HG03135 (cell line): ENCODE data around the gene SYNGR3.

Experiments used
- ATAC-seq: cut with Tn5 transposase; IDR thresholded peaks from one replicate; pipeline ENCODE4 v1.9.1; 2021; ENCODE audit warnings: mild to moderate bottlenecking, moderate library complexity; ENCODE audit not compliant: unreplicated experiment

SYNGR3 gene

DNA sequence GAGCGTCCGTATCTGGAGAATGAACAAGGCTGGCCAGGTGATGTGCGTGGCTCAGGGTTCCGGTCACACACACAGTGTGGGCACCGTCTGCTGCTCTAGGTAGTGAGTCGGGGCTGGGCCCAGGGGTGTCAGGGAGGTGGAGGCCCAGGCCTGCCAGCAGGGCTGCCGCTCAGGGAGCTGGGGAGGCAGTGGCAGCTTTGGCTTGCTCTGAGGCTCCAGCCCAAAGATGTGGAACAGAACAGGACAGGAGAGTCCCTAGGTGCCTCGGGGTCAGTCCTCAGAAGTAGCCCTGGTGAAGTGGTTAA, 13.6 kb upstream of the SYNGR3 start:
- no peak for ATAC-seq

DNA sequence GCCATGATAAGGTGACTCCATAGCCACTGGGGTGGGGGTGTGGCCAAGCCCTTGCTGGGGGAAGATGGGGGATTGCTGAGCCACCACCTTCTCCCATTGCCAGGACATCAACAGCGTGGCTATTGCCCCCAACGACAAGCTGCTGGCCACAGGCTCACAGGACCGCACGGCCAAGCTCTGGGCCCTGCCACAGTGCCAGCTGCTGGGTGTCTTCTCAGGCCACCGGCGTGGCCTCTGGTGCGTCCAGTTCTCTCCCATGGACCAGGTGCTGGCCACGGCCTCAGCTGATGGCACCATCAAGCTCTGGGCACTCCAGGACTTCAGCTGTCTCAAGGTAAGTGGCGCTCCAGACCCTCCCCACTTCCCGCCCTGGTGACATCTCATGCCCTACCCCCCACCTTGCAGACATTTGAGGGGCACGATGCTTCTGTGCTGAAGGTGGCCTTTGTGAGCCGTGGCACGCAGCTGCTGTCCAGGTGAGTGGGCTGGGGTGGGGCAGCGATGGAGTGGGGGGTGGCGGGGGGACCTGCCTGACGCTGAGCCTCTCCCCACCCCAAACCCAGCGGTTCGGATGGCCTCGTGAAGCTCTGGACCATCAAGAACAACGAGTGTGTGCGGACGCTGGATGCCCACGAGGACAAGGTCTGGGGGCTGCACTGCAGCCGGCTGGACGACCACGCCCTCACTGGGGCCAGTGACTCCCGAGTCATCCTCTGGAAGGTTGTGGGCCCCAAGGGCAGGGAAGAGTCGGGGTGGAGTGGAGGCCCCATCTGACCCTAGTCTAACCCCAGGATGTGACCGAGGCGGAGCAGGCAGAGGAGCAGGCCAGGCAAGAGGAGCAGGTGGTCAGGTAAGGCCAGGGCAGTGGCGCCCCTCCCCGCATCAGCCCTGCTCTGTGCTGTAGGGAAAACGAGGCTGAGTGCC, 12.6 kb upstream of the SYNGR3 start:
- ATAC-seq, result no peak

- no peak for ATAC-seq
Observed at GRCh38 chr16:1977875-1978268, 11.9 kb upstream of the SYNGR3 start.

- ATAC-seq, result no peak
Observed at GRCh38 chr16:1978476-1979120, 11.2 kb upstream of the SYNGR3 start.

GRCh38 chr16:1979271-1980029, 10.3 kb upstream of the SYNGR3 start:
- no peak for ATAC-seq

- ATAC-seq, result no peak
Observed at GRCh38 chr16:1980030-1980769, 9.6 kb upstream of the SYNGR3 start.

- no peak for ATAC-seq
Observed at GRCh38 chr16:1980770-1981087, 9.0 kb upstream of the SYNGR3 start.

- ATAC-seq, result no peak
Observed at GRCh38 chr16:1981398-1981836, 8.4 kb upstream of the SYNGR3 start, which contains the start of gene NOXO1. Gene NOXO1 (minus strand): TSS chr16:1981469. CDS start chr16:1981179, 290 bp downstream.

GRCh38 chr16:1982013-1982433, 7.7 kb upstream of the SYNGR3 start:
- ATAC-seq, result no peak

GRCh38 chr16:1982991-1983543, 6.7 kb upstream of the SYNGR3 start:
- ATAC-seq, result no peak

- ATAC-seq, result peak; percentile 61
Observed at GRCh38 chr16:1983544-1984346, 6.0 kb upstream of the SYNGR3 start, which contains the start of gene GFER. Gene GFER (plus strand): TSS chr16:1984193. CDS start chr16:1984219, 26 bp downstream.

GRCh38 chr16:1984347-1985225, 5.2 kb upstream of the SYNGR3 start:
- peak; percentile 10 for ATAC-seq

DNA sequence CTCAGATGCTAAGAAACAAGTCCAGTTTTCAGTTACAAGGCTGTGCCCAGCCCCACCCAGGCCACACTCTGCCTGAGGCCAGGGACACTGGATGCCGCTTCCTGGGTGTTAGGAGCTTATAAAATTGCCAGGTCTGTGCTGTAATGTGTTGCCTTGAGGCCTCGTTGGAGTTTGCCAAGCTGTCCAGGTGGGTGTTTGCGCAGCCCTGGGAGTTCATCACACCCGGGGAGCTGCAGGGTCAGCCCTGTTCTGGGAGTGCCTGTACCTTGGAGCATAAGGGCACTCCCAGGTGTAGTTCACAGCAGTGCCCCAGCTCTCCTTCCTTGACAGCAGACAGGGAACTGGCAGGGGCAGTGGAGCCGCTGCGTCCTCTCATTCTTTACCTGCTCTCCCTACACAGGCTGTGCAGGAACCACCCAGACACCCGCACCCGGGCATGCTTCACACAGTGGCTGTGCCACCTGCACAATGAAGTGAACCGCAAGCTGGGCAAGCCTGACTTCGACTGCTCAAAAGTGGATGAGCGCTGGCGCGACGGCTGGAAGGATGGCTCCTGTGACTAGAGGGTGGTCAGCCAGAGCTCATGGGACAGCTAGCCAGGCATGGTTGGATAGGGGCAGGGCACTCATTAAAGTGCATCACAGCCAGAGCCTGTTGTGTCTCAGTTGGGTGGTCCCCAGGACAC, 4.2 kb upstream of the SYNGR3 start:
- no peak for ATAC-seq

GRCh38 chr16:1987198-1987597, 2.6 kb upstream of the SYNGR3 start:
- ATAC-seq, result no peak

DNA sequence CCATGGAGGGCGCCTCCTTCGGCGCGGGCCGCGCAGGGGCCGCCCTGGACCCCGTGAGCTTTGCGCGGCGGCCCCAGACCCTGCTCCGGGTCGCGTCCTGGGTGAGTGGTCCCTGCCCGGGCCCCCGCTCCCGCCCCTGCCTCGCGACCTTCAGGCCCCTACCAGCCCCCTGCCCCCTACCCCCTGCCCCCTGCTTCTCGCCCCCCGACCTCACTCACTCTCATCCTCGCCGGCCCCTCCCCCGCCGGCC, 256 bp downstream of the SYNGR3 start:
- ATAC-seq, result no peak

- no peak for ATAC-seq
Observed at GRCh38 chr16:1990351-1991134, 773 bp downstream of the SYNGR3 start.

- ATAC-seq, result no peak
Observed at GRCh38 chr16:1991135-1991551, 1.4 kb downstream of the SYNGR3 start.

- no peak for ATAC-seq
Observed at GRCh38 chr16:1991588-1991947, 1.8 kb downstream of the SYNGR3 start.
